Brain microvascular endothelial cell (primary cell): ENCODE data around the gene ZMYM4.

ENCODE experiments used
- DNase-seq: peaks from one replicate; pipeline ENCODE4 v3.0.0-alpha.2; 2020
- H3K27ac ChIP-seq: fragments of 250-450 bp; sonication (Bioruptor Pico); 2 replicates; pipeline ENCODE4 v1.5.1; 2020; ENCODE audit warnings: mild to moderate bottlenecking, moderate library complexity
- H3K27me3 ChIP-seq: fragments of 250-450 bp; sonication (Bioruptor Pico); replicated peaks from 2 replicates; pipeline ENCODE4 v1.5.1; 2020; ENCODE audit warnings: mild to moderate bottlenecking
- H3K36me3 ChIP-seq: fragments of 250-450 bp; sonication (Bioruptor Pico); replicated peaks from 2 replicates; pipeline ENCODE4 v1.5.1; 2020; ENCODE audit warnings: mild to moderate bottlenecking
- H3K4me3 ChIP-seq: 2 replicates; pipeline ENCODE4 v1.5.1; 2011; ENCODE audit warnings: low read depth, mild to moderate bottlenecking, control low read depth, low read length, moderate library complexity
- in situ Hi-C: cut with HindIII; loops from 2 replicates; pipeline ENCODE4 v1.10.0; 2017; ENCODE audit warnings: low sequenced_read_pairs, low pct_ligation_motif_present
- TF ChIP-seq, protein P1 (sequence below): IDR thresholded peaks from 2 replicates; pipeline ENCODE4 v1.5.1; 2011; ENCODE audit warnings: low read depth, mild to moderate bottlenecking, moderate library complexity, low read length, control low read depth, inconsistent platforms; ENCODE audit errors: missing control alignments

Gene ZMYM4

DNA sequence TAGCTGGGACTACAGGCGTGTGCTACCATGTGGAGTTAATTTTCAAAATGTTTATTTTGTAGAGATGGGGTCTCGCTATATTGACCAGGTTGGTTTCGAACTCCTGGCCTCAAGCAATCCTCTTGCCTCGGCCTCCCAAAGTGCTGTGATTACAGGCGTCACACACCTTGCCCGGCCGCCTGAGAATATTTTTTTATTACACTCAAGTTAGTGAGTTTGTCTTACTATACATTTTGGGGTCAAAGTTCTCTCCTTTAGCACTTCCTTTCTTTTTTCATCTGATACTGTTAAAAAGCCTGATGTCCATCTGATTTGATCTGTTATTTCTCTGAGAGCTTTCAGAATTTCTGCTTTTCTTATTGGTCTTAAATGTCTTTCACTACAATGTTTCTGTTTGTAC, 159.9 kb downstream of the ZMYM4 start:
- in situ Hi-C loops, result no loop called here

DNA sequence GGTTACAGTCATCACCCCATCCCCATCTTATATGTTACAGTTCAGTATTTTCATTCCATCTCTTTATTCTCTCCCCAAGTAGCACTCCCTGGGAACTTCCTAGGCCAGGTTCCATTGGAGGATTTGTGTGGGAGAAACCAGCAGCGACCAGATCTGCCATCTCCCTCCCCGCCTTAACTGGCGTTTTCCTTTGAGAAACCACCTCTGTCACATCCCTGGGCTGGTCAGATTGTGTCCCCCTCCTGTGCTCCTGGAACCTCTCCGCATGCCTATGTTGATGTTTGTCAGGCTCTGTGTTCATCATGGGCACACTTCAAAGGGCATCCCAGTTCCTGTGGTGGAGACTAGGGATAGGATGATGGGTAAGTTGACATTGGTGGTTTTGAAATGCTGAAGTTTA, 162.3 kb downstream of the ZMYM4 start:
- no peak for DNase-seq
- in situ Hi-C loops, result no loop called here
- Histone ChIP-seq H3K27me3 (no peaks in the 10 kb centered on the region), H3K4me3 (no peak overlapping the region), H3K36me3 (peaks cover 20% of the 10 kb centered on the region), H3K27ac (no peak overlapping the region)
- TF ChIP-seq, protein P1, sequence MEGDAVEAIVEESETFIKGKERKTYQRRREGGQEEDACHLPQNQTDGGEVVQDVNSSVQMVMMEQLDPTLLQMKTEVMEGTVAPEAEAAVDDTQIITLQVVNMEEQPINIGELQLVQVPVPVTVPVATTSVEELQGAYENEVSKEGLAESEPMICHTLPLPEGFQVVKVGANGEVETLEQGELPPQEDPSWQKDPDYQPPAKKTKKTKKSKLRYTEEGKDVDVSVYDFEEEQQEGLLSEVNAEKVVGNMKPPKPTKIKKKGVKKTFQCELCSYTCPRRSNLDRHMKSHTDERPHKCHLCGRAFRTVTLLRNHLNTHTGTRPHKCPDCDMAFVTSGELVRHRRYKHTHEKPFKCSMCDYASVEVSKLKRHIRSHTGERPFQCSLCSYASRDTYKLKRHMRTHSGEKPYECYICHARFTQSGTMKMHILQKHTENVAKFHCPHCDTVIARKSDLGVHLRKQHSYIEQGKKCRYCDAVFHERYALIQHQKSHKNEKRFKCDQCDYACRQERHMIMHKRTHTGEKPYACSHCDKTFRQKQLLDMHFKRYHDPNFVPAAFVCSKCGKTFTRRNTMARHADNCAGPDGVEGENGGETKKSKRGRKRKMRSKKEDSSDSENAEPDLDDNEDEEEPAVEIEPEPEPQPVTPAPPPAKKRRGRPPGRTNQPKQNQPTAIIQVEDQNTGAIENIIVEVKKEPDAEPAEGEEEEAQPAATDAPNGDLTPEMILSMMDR, result no peak

More for the DNA sequence above, 159.9 kb downstream of the ZMYM4 start:
- DNase-seq, result no peak
- Histone ChIP-seq H3K4me3 (no peak overlapping the region), H3K27ac (no peak overlapping the region), H3K36me3 (peaks cover 8% of the 10 kb centered on the region), H3K27me3 (no peaks in the 10 kb centered on the region)
- TF ChIP-seq, protein P1, result no peak

DNA sequence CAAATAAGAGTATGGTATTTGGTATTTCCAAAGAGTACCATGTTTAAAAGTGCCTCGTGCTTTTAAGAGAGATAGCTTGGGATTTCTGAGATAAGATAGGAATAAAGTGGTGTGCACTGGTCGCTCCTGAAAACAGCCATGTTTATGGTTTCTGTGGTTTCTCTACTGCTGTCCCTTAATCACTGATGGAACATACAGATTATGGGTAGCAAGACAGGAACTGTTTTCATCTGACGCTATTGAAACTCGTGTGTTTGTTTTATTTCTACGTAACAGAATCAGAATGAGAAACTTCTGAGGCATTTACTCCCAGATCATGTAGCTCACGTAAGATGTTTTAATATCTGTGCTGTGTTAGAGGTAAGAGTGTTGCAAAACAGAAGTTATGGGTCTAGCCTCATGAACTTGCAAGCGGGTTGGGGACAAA, 162.7 kb downstream of the ZMYM4 start:
- Histone ChIP-seq H3K27me3 (no peaks in the 10 kb centered on the region), H3K27ac (no peak overlapping the region), H3K36me3 (peaks cover 20% of the 10 kb centered on the region), H3K4me3 (no peak overlapping the region)
- in situ Hi-C loops, result no loop called here
- DNase-seq, result no peak
- TF ChIP-seq, protein P1, result no peak

GRCh38 chr1:35432231-35432630, 163.7 kb downstream of the ZMYM4 start:
- Histone ChIP-seq H3K27ac (no peak overlapping the region), H3K36me3 (peaks cover 20% of the 10 kb centered on the region), H3K27me3 (no peaks in the 10 kb centered on the region), H3K4me3 (no peak overlapping the region)
- TF ChIP-seq, protein P1, result no peak
- DNase-seq, result no peak
- in situ Hi-C loops, result no loop called here

DNA sequence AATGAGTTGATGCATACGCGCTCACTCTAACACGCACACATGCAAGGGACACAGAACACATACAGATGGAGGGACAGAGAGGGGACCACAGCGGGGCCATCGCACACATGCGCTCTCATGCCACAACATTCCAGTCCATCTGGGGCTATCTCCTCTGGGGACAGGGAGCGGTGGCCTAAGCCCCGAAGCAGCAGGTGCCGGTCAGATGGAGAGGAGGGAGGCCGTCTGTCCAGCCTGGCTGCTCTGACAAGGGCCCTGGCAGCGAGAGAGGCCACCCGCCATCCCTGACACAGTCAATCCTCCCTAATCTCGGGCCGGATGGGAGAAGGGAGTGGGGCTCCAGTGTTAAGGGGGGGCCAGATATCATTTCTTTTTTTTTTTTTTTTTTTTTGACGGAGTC, 165.2 kb downstream of the ZMYM4 start:
- Histone ChIP-seq H3K27me3 (no peaks in the 10 kb centered on the region), H3K36me3 (peaks cover 23% of the 10 kb centered on the region), H3K27ac (no peak overlapping the region), H3K4me3 (no peak overlapping the region)
- TF ChIP-seq, protein P1, result no peak
- DNase-seq, result no peak
- in situ Hi-C loops, result no loop called here

DNA sequence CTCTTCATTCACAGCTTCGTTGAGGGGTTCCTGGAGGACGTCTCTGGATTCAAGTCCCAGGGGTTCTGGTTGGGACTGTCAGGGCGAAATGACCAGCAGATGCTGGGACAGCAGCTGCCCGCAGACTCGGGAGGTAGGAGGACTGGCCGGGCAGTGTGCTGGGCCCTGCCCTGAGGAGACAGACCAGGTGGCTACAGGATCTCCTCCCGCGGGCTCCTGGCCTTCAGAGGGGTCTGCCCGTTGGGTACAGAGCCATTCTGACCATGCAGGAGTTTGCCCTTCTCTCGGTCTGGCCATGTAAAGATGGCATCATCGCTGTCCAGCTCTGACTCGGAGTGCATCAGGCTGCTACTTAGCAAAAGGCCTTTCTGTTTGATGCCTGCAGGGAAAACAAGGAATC, 166.2 kb downstream of the ZMYM4 start:
- no peak for DNase-seq
- Histone ChIP-seq H3K4me3 (no peak overlapping the region), H3K27me3 (no peaks in the 10 kb centered on the region), H3K36me3 (peaks cover 27% of the 10 kb centered on the region), H3K27ac (no peak overlapping the region)
- in situ Hi-C loops, result no loop called here
- TF ChIP-seq, protein P1, result no peak
